Mesothelial cell of epicardium (in vitro differentiated cells): ENCODE results near the gene B3GALT6. TPM values are rescaled to one million over a fixed set of nuclear protein-coding genes. Genes with fewer than 3 reads are reported as not detected.

Experiments
- DNase-seq, 2 experiments: peaks; one replicate each; pipeline ENCODE4 v3.0.0; 2021; ENCODE audit warnings: low spot score in 2 of 2; ENCODE audit not compliant: unreplicated experiment in 2 of 2
- H3K27ac Mint-ChIP-seq: 2 replicates; pipeline ENCODE4 v1.8.0; 2021; ENCODE audit warnings: mixed read lengths
- H3K27me3 Mint-ChIP-seq: 2 replicates; pipeline ENCODE4 v1.8.0; 2021; ENCODE audit warnings: low read depth, mixed read lengths
- H3K36me3 Mint-ChIP-seq: 2 replicates; pipeline ENCODE4 v1.8.0; 2021; ENCODE audit warnings: mixed read lengths
- H3K4me1 Mint-ChIP-seq: 2 replicates; pipeline ENCODE4 v1.8.0; 2021; ENCODE audit warnings: mixed read lengths
- H3K4me3 Mint-ChIP-seq: 2 replicates; pipeline ENCODE4 v1.8.0; 2021; ENCODE audit warnings: mild to moderate bottlenecking, moderate library complexity, mixed read lengths
- H3K9me3 Mint-ChIP-seq: 2 replicates; pipeline ENCODE4 v1.8.0; 2021; ENCODE audit warnings: mixed read lengths
- total RNA-seq: library from RNA; stranded (reverse); gene quantifications from 3 replicates; pipeline ENCODE4 v1.2.1, GENCODE V29; 2021
- TF ChIP-seq, protein P1 (sequence below): fragments of 200-600 bp; sonication (generic); IDR thresholded peaks from one replicate; pipeline ENCODE4 v1.5.0; 2021; ENCODE audit warnings: antibody characterized with exemption; ENCODE audit not compliant: unreplicated experiment

B3GALT6 gene
- total RNA-seq, 1 donor from 2014 or later: 34.1 TPM

DNA sequence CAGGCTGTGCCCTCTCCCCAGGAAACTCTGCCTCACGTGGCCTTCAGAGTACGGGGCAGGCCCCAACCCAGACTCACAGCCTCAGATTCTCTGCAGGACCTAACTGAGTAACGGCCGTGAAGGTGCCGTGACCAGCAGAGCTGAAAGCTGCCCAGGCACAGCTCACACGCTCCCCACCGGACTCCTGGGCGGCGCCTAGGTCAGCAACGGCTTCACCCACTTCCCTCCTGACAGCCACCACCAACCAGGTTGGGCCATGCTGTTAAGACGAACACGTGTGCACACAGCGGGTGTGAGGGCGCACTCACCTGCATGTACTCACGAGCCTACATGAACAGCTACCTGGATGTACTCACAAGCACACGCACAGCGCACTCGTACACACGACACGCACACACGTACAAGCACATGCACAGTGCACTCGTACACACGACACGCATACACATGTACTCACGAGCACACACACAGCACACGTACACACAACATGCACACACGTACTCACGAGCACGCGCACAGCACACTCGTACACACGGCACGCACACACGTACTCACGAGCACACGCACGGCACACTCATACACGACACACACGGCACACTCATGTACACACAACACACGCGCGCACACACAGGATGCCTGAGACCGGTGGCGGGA, 9.3 kb upstream of the B3GALT6 start:
- H3K9me3 Mint-ChIP-seq: no peaks in the 10 kb centered on the region
- H3K36me3 Mint-ChIP-seq: peaks cover 27% of the 10 kb centered on the region
- H3K4me1 Mint-ChIP-seq: no peaks in the 10 kb centered on the region
- no peak overlapping the region for H3K4me3 Mint-ChIP-seq
- DNase-seq: no peak
- H3K27me3 Mint-ChIP-seq: no peaks in the 10 kb centered on the region
- TF ChIP-seq, protein P1, sequence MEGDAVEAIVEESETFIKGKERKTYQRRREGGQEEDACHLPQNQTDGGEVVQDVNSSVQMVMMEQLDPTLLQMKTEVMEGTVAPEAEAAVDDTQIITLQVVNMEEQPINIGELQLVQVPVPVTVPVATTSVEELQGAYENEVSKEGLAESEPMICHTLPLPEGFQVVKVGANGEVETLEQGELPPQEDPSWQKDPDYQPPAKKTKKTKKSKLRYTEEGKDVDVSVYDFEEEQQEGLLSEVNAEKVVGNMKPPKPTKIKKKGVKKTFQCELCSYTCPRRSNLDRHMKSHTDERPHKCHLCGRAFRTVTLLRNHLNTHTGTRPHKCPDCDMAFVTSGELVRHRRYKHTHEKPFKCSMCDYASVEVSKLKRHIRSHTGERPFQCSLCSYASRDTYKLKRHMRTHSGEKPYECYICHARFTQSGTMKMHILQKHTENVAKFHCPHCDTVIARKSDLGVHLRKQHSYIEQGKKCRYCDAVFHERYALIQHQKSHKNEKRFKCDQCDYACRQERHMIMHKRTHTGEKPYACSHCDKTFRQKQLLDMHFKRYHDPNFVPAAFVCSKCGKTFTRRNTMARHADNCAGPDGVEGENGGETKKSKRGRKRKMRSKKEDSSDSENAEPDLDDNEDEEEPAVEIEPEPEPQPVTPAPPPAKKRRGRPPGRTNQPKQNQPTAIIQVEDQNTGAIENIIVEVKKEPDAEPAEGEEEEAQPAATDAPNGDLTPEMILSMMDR: no peak
- H3K27ac Mint-ChIP-seq: no peak overlapping the region

DNA sequence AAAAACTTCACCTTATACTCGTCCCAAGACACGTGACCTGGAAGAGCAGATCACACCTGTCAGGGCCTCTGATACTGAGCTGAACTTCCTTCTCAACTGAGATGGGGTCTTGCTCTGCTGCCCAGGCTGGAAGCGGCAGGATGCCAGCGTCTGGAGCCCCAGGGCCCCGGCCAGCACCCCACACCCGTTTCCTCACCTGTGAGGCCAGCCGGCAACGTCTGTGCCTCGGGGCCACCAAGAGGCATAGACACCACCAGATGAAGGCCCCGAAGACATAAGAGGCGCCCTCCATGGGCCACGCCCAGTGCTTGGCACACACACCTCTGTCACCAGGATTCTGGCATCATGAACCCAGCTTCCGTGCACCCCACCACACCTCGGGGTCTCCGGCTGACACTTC, 8.7 kb upstream of the B3GALT6 start:
- Mint-ChIP-seq H3K27me3 (no peaks in the 10 kb centered on the region), H3K36me3 (peaks cover 26% of the 10 kb centered on the region), H3K4me1 (no peaks in the 10 kb centered on the region), H3K9me3 (no peaks in the 10 kb centered on the region), H3K4me3 (no peak overlapping the region), H3K27ac (no peak overlapping the region)
- TF ChIP-seq, protein P1: no peak
- no peak for DNase-seq

DNA sequence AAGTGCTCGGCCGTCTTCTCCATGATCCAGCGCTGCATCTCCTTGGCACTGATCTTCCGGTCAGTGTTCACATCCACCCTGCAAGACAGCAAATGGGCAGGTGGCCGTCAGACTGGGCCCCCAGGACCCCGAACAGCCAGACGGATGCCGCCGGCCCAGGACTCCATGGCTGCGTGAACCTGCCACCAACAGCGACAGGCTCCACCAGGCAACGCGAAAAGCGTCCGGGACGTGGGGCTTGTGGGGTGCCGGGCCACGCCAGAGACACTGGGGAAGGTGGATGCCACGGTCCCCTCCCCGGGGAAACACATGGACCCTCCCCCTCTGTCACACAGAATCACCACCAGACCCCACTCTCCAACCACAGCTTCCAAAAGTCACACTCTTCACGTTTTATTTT, 8.1 kb upstream of the B3GALT6 start:
- Mint-ChIP-seq H3K36me3 (peaks cover 24% of the 10 kb centered on the region), H3K27ac (no peak overlapping the region), H3K27me3 (no peaks in the 10 kb centered on the region), H3K4me1 (no peaks in the 10 kb centered on the region), H3K9me3 (no peaks in the 10 kb centered on the region), H3K4me3 (no peak overlapping the region)
- TF ChIP-seq, protein P1: no peak
- no peak for DNase-seq

DNA sequence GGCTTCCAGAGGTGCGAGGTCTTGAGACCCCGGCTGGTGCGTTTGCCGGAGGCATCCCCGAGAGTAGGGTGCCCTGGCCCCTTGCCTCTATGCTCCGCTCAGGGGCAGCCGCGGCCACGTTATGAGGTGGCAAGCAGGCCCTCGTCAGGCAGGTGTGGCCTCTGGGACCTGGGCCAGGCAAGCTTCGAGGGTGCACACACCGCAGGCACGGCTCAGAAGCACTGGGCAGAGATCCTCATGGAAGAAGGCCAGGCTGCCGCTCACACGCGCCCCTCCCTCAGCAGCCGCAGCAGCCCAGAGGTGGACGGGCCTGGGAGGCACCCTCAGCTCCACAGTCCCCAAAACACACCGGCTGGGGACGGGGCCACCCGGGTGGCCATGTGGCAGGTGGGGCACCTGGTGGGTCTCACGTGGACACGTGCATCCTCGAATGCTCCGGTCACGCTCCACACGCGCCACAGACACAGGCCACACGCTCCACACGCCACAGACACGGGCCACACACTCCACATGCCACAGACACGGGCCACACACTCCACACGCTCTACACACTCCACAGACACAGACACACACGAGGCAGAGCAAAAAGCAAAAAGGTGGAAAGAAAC, 6.7 kb upstream of the B3GALT6 start:
- no peaks in the 10 kb centered on the region for H3K27me3 Mint-ChIP-seq
- no peaks in the 10 kb centered on the region for H3K9me3 Mint-ChIP-seq
- TF ChIP-seq, protein P1: no peak
- no peak overlapping the region for H3K27ac Mint-ChIP-seq
- peaks cover 2% of the 10 kb centered on the region for H3K4me1 Mint-ChIP-seq
- no peak for DNase-seq
- peaks cover 24% of the 10 kb centered on the region for H3K36me3 Mint-ChIP-seq
- H3K4me3 Mint-ChIP-seq: no peak overlapping the region

DNA sequence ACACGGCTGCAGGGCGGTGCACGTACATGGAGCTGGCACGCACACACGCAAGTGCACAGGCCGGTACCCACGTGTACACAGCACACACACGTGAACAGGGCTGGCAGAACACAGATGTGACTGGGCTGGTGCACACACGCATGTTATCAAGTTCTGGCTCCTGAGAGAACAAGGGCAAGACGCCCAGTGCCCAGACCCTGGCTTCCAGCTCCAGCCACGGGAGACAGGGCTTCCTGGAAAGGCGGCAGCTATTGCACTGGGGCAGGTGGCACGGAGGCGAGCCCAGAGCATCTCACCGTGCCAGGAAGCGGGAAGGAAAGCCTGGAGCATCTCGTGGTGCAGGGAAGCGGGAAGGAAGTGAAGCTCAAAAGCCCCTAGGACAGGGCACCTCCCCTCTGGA, 6.1 kb upstream of the B3GALT6 start:
- peaks cover 19% of the 10 kb centered on the region for H3K36me3 Mint-ChIP-seq
- peaks cover 6% of the 10 kb centered on the region for H3K4me1 Mint-ChIP-seq
- TF ChIP-seq, protein P1: no peak
- no peaks in the 10 kb centered on the region for H3K27me3 Mint-ChIP-seq
- DNase-seq: no peak
- no peak overlapping the region for H3K4me3 Mint-ChIP-seq
- no peak overlapping the region for H3K27ac Mint-ChIP-seq
- no peaks in the 10 kb centered on the region for H3K9me3 Mint-ChIP-seq
